Kidney (tissue), 14 donors: ENCODE results near the gene NT5DC2. TPM values are rescaled to one million over a fixed set of nuclear protein-coding genes. Genes with fewer than 3 reads are reported as not detected.

Experiments
- DNase-seq, 5 donors: peaks; one replicate each; pipeline ENCODE4 v3.0.0-alpha.2; 2013 to 2020
- FAIRE-seq: peaks from 2 replicates; lab custom pipeline; 2012; peaks lifted over from hg19 to GRCh38; lab: Jason Lieb, UNC
- H3K27ac ChIP-seq, 2 donors: one replicate each; pipeline ENCODE4 v1.7.0; 2013; ENCODE audit warnings: low read depth in 2 of 2, low read length in 2 of 2, inconsistent platforms in 1 of 2
- H3K27me3 ChIP-seq: one replicate; pipeline ENCODE4 v1.7.1; 2013; ENCODE audit warnings: low read length, inconsistent platforms; ENCODE audit not compliant: control insufficient read depth, insufficient read depth
- H3K36me3 ChIP-seq, 3 donors: one replicate each; pipeline versions ENCODE4 v1.7.0 to v1.7.1; 2013; ENCODE audit warnings: low read length in 3 of 3, control low read depth in 1 of 3, inconsistent platforms in 1 of 3; ENCODE audit not compliant: insufficient read depth in 3 of 3, control insufficient read depth in 2 of 3
- H3K4me1 ChIP-seq, 3 donors: one replicate each; pipeline versions ENCODE4 v1.7.0 to v1.7.1; 2013; ENCODE audit warnings: low read length in 3 of 3, inconsistent platforms in 1 of 3, low read depth in 1 of 3; ENCODE audit not compliant: control insufficient read depth in 2 of 3, insufficient read depth in 2 of 3
- H3K4me3 ChIP-seq, 3 donors: one replicate each; pipeline versions ENCODE4 v1.7.0 to v1.8.1; 2013; ENCODE audit warnings: low read length in 3 of 3, control low read depth in 1 of 3, inconsistent platforms in 1 of 3
- H3K9ac ChIP-seq, 3 donors: one replicate each; pipeline versions ENCODE4 v1.7.0 to v1.7.1; 2013; ENCODE audit warnings: low read length in 3 of 3, control low read depth in 1 of 3, inconsistent platforms in 1 of 3
- H3K9me3 ChIP-seq, 3 donors: one replicate each; pipeline versions ENCODE4 v1.7.0 to v1.7.1; 2013; ENCODE audit warnings: low read length in 3 of 3, control low read depth in 1 of 3, inconsistent platforms in 1 of 3; ENCODE audit not compliant: control insufficient read depth in 2 of 3, insufficient read depth in 1 of 3
- CTCF ChIP-seq: IDR thresholded peaks from 3 replicates; pipeline ENCODE4 v1.5.1; 2012; ENCODE audit warnings: mild to moderate bottlenecking, moderate library complexity, borderline replicate concordance; ENCODE audit not compliant: insufficient read depth; ENCODE audit errors: extremely low read depth
- intact Hi-C: fragments of 100-400 bp; cut with DNase I; formaldehyde crosslinking; loops from one replicate; pipeline ENCODE4 v1.11.1; 2022
- polyA plus RNA-seq: library from polyadenylated mRNA; stranded (reverse); fragments of 350-450 nt; fragmentation: Illumina TruSeq; extraction: RNeasy Lipid Tissue Mini Kit (QIAGEN cat#74804); gene quantifications from one replicate; pipeline ENCODE4 v1.2.3, GENCODE V29; 2014; ENCODE audit warnings: low read depth, low replicate concordance; ENCODE audit not compliant: insufficient read depth
- total RNA-seq: library from RNA; stranded (reverse); fragmentation: NEBNext Ultra II Directional; extraction: Animal tissue kit (Norgen Biotek cat#: 25700); gene quantifications from one replicate; pipeline ENCODE4 v1.2.1, GENCODE V29; 2021
- donor health status: control.
- donor health status: control.
- donor health status: control.
- donor health status: control.
- donor health status: control.
- donor health status: DM: yes; HTN: yes; CAD: no.
- donor health status: Normal renal cell carcinoma (clear cell type).

NT5DC2 gene
- total and polyA plus RNA-seq, 2 donors from 2014 or later, result 47.3 to 75.7 TPM

- no peak overlapping the region for H3K27ac ChIP-seq
- no peaks in the 10 kb centered on the region for H3K4me1 ChIP-seq
- H3K27me3 ChIP-seq, result no peaks in the 10 kb centered on the region
- intact Hi-C loops, result no loop called here
- H3K4me3 ChIP-seq, result no peak overlapping the region
- no peaks in the 10 kb centered on the region for H3K9me3 ChIP-seq
- no peak for TF ChIP-seq CTCF
- FAIRE-seq (no peak), DNase-seq (no peak)
- H3K9ac ChIP-seq, result no peak overlapping the region
- no peaks in the 10 kb centered on the region for H3K36me3 ChIP-seq
Observed at GRCh38 chr3:52504977-52505376, 28.7 kb downstream of the NT5DC2 start.

GRCh38 chr3:52503788-52504424 lies 29.8 kb downstream of the NT5DC2 start:
- H3K9ac ChIP-seq, result no peak overlapping the region
- intact Hi-C loops, result no loop called here
- no peak overlapping the region for H3K27ac ChIP-seq
- FAIRE-seq (no peak), DNase-seq (no peak)
- H3K36me3 ChIP-seq, result no peaks in the 10 kb centered on the region
- H3K4me3 ChIP-seq, result no peak overlapping the region
- no peaks in the 10 kb centered on the region for H3K4me1 ChIP-seq
- TF ChIP-seq CTCF, result no peak
- no peaks in the 10 kb centered on the region for H3K9me3 ChIP-seq
- no peaks in the 10 kb centered on the region for H3K27me3 ChIP-seq

- no peak for DNase-seq
- intact Hi-C loops, result no loop called here
- FAIRE-seq, result no peak
Observed at GRCh38 chr3:52502808-52503350, 30.8 kb downstream of the NT5DC2 start.

More at GRCh38 chr3:52502808-52503350, 30.8 kb downstream of the NT5DC2 start:
- Histone ChIP-seq H3K36me3 (no peaks in the 10 kb centered on the region), H3K4me1 (peaks cover 0 to 3% (median 0%) of the 10 kb centered on the region in 3 donors), H3K9ac (no peak overlapping the region), H3K9me3 (no peaks in the 10 kb centered on the region), H3K27ac (no peak overlapping the region), H3K27me3 (no peaks in the 10 kb centered on the region), H3K4me3 (no peak overlapping the region)
- TF ChIP-seq CTCF, result no peak
